ENCODE results near the gene SBK2. TPM values are rescaled to one million over a fixed set of nuclear protein-coding genes. Genes with fewer than 3 reads are reported as not detected.

SBK2 gene
- total and polyA plus RNA-seq, 9 of the 15 experiments (the other 6 are each of a cell fraction or from before 2014, with no cell fraction given): not detected

- DNase-seq (ENCODE audit: extremely low read depth in 1 of 4, low spot score in 3 of 4): peak in 1 of 4 experiments; percentile 34
- Histone ChIP-seq H3K9ac (ENCODE audit: insufficient read depth in 1 of 2, low read depth in 2 of 2, low read length in 2 of 2) (peak overlapping the region in 1 of 2 experiments; percentile 50; a peak in 1 of 4 replicates), H3K9me3 (replicated peaks; ENCODE audit: control insufficient read depth, insufficient read depth, low read depth, low read length) (no peaks in the 10 kb centered on the region; the same call in 1 of the 2 replicates), H2AFZ (ENCODE audit: low read depth, low read length) (no peak overlapping the region), H3K79me2 (ENCODE audit: control insufficient read depth, insufficient read depth, low read length) (no peaks in the 10 kb centered on the region), H3K4me1 (replicated peaks in 1 of 2; ENCODE audit: control insufficient read depth in 2 of 2, insufficient read depth in 2 of 2, low read length in 2 of 2) (peaks cover 12 to 22% of the 10 kb centered on the region in 2 experiments), H3K27ac (ENCODE audit: extremely low read depth, low read depth, low read length) (no peak overlapping the region), H3K36me3 (ENCODE audit: control insufficient read depth, insufficient read depth, low read length) (no peaks in the 10 kb centered on the region), H3K27me3 (ENCODE audit: control insufficient read depth in 2 of 2, insufficient read depth in 2 of 2, low read length in 2 of 2) (peaks cover 6 to 18% of the 10 kb centered on the region in 2 experiments; a peak in 3 of 5 replicates), H3K4me3 (no peak overlapping the region), H3K4me2 (ENCODE audit: insufficient read depth, low read length) (no peak overlapping the region), H4K20me1 (replicated peaks; ENCODE audit: control insufficient read depth, insufficient read depth, low read length) (no peaks in the 10 kb centered on the region; the same call in 1 of the 2 replicates), H3K9me1 (ENCODE audit: control insufficient read depth, insufficient read depth, low read length) (no peaks in the 10 kb centered on the region)
- intact Hi-C loops (cut with micrococcal nuclease): loop anchor here (10.0 kb wide), 1 partner anchor 353 kb away; the partner anchor contains the start of gene TNNI3
- in situ Hi-C loops (cut with MboI): no loop called here
- BruUV-seq (replicated peaks): no TSS peak
- ATAC-seq: no peak
- FAIRE-seq: no peak
- POLR2A ChIA-PET: interaction anchor here (0.7 to 1.2 kb wide), 2 partner anchors 108 kb away, joined by 3 to 4 read pairs; no protein-coding TSS in a partner anchor
- CTCF ChIA-PET (ENCODE audit: low intra/inter-chr PET ratio): no interaction called here
- 0% methylated on average over 10 of the region's 10 CpGs for WGBS (ENCODE audit: insufficient coverage, low coverage, missing lambda C conversion rate)
- TF ChIP-seq HDAC1 (IDR thresholded peaks at IDR 0.05) (no peak), MTF1 (CRISPR knock-in tag; IDR thresholded peaks at IDR 0.05; ENCODE audit: borderline replicate concordance) (no peak), CTBP1 (IDR thresholded peaks at IDR 0.05; ENCODE audit: borderline replicate concordance) (0 out of 2 replicates have a peak, but pooled peaks have one; percentile 16), ETV1 (tag; conservative IDR thresholded peaks at IDR 0.05; ENCODE audit: low read depth) (0 out of 2 replicates have a peak, but pooled peaks have one; percentile 17), TFAP4 (CRISPR knock-in tag; IDR thresholded peaks at IDR 0.05; ENCODE audit: borderline replicate concordance) (peak; percentile 76), DDX20 (tag; IDR thresholded peaks at IDR 0.05; ENCODE audit: low read depth) (no peak), JUND (IDR thresholded peaks at IDR 0.05; ENCODE audit: borderline replicate concordance, low read depth, low read length) (peak; percentile 59), JUND (tag; IDR thresholded peaks at IDR 0.05; ENCODE audit: borderline replicate concordance, low read depth, low read length) (no peak), TCF3 (CRISPR knock-in tag; IDR thresholded peaks at IDR 0.05) (peak; percentile 69), BHLHE40 (IDR thresholded peaks at IDR 0.05; ENCODE audit: low read length) (peak; percentile 32)
- TF ChIP-seq, protein P1, sequence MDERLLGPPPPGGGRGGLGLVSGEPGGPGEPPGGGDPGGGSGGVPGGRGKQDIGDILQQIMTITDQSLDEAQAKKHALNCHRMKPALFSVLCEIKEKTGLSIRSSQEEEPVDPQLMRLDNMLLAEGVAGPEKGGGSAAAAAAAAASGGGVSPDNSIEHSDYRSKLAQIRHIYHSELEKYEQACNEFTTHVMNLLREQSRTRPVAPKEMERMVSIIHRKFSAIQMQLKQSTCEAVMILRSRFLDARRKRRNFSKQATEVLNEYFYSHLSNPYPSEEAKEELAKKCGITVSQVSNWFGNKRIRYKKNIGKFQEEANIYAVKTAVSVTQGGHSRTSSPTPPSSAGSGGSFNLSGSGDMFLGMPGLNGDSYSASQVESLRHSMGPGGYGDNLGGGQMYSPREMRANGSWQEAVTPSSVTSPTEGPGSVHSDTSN (CRISPR knock-in tag; IDR thresholded peaks at IDR 0.05; ENCODE audit: low read depth): no peak
- TF ChIP-seq, protein P1 (tag; conservative IDR thresholded peaks at IDR 0.05; ENCODE audit: low read depth): no peak
- TF ChIP-seq, protein P2, sequence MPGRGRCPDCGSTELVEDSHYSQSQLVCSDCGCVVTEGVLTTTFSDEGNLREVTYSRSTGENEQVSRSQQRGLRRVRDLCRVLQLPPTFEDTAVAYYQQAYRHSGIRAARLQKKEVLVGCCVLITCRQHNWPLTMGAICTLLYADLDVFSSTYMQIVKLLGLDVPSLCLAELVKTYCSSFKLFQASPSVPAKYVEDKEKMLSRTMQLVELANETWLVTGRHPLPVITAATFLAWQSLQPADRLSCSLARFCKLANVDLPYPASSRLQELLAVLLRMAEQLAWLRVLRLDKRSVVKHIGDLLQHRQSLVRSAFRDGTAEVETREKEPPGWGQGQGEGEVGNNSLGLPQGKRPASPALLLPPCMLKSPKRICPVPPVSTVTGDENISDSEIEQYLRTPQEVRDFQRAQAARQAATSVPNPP (IDR thresholded peaks at IDR 0.05; ENCODE audit: borderline replicate concordance, insufficient read depth, insufficient read length): no peak
- TF ChIP-seq, protein P3, sequence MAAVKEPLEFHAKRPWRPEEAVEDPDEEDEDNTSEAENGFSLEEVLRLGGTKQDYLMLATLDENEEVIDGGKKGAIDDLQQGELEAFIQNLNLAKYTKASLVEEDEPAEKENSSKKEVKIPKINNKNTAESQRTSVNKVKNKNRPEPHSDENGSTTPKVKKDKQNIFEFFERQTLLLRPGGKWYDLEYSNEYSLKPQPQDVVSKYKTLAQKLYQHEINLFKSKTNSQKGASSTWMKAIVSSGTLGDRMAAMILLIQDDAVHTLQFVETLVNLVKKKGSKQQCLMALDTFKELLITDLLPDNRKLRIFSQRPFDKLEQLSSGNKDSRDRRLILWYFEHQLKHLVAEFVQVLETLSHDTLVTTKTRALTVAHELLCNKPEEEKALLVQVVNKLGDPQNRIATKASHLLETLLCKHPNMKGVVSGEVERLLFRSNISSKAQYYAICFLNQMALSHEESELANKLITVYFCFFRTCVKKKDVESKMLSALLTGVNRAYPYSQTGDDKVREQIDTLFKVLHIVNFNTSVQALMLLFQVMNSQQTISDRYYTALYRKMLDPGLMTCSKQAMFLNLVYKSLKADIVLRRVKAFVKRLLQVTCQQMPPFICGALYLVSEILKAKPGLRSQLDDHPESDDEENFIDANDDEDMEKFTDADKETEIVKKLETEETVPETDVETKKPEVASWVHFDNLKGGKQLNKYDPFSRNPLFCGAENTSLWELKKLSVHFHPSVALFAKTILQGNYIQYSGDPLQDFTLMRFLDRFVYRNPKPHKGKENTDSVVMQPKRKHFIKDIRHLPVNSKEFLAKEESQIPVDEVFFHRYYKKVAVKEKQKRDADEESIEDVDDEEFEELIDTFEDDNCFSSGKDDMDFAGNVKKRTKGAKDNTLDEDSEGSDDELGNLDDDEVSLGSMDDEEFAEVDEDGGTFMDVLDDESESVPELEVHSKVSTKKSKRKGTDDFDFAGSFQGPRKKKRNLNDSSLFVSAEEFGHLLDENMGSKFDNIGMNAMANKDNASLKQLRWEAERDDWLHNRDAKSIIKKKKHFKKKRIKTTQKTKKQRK (IDR thresholded peaks at IDR 0.05; ENCODE audit: borderline replicate concordance, low read depth, low read length): no peak
Observed at GRCh38 chr19:55508120-55508519, 28.8 kb downstream of the SBK2 start.
